Measurements from ENCODE around the gene PGLYRP1. TPM values are rescaled to one million over a fixed set of nuclear protein-coding genes. Genes with fewer than 3 reads are reported as not detected.

Gene PGLYRP1
- total RNA-seq, 1 donor from 2014 or later: not detected

GRCh38 chr19:46019270-46019669, 3.6 kb downstream of the PGLYRP1 start:
- Histone ChIP-seq H3K4me3 (no peak overlapping the region), H3K27ac (no peak overlapping the region), H3K27me3 (no peaks in the 10 kb centered on the region), H3K9me3 (no peaks in the 10 kb centered on the region), H3K4me1 (peaks cover 23% of the 10 kb centered on the region), H3K36me3 (no peaks in the 10 kb centered on the region)
- intact Hi-C loops (cut with DNase I): loop anchor here (10.0 kb wide), 2 partner anchors 144 to 204 kb away; partner anchors contain the start of gene RSPH6A
- TF ChIP-seq POLR2A (IDR thresholded peaks at IDR 0.05) (no peak), POLR2AphosphoS5 (IDR thresholded peaks at IDR 0.05; ENCODE audit: insufficient read depth in 1 of 2, low read depth in 1 of 2) (no peak), CTCF (IDR thresholded peaks at IDR 0.05) (no peak)
- no peak for DNase-seq (ENCODE audit: extremely low spot score in 2 of 2)

DNA sequence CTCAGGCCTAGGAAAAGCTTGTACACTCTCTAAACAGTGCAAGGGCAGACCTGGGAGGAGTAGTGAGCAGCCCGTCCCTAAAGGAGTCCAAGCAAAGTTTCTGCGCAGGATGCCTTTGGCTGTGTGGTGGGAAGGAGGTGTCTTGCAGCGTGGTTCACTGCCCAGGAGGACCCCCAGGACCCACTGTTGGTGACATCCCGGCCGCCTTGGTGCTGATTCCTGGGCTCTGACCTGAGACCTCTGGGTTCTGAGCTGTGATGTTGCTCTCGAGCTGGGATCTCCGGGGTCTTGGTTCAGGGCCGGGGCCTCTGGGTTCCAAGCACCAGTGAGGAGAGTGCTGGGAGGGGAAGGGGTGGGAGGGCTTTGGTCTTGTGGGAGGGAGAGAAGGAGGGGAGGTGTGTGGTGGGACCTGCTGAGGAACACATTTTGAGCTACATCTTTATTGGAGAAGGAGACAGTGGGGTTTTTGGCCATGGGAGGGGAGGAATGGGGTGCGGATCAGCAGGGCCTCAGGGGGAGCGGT, 4.1 kb downstream of the PGLYRP1 start:
- no peak overlapping the region for H3K27ac ChIP-seq
- TF ChIP-seq POLR2AphosphoS5 (IDR thresholded peaks at IDR 0.05; ENCODE audit: insufficient read depth in 1 of 2, low read depth in 1 of 2): no peak
- TF ChIP-seq CTCF (IDR thresholded peaks at IDR 0.05): no peak
- no peak for TF ChIP-seq POLR2A (IDR thresholded peaks at IDR 0.05)
- intact Hi-C loops (cut with DNase I): loop anchor here (10.0 kb wide), 2 partner anchors 144 to 204 kb away; partner anchors contain the start of gene RSPH6A
- H3K27me3 ChIP-seq: no peaks in the 10 kb centered on the region
- DNase-seq (ENCODE audit: extremely low spot score in 2 of 2): no peak
- peaks cover 23% of the 10 kb centered on the region for H3K4me1 ChIP-seq
- H3K9me3 ChIP-seq: no peaks in the 10 kb centered on the region
- H3K4me3 ChIP-seq: no peak overlapping the region
- no peaks in the 10 kb centered on the region for H3K36me3 ChIP-seq

- H3K4me3 ChIP-seq: no peak overlapping the region
- H3K27me3 ChIP-seq: no peaks in the 10 kb centered on the region
- no peak overlapping the region for H3K27ac ChIP-seq
- DNase-seq (ENCODE audit: extremely low spot score in 2 of 2): no peak
- H3K4me1 ChIP-seq: peaks cover 23% of the 10 kb centered on the region
- no peaks in the 10 kb centered on the region for H3K9me3 ChIP-seq
- intact Hi-C loops (cut with DNase I): loop anchor here (10.0 kb wide), 2 partner anchors 143 to 203 kb away; partner anchors contain the start of gene RSPH6A
- no peaks in the 10 kb centered on the region for H3K36me3 ChIP-seq
- no peak for TF ChIP-seq POLR2A (IDR thresholded peaks at IDR 0.05)
- TF ChIP-seq CTCF (IDR thresholded peaks at IDR 0.05): no peak
- no peak for TF ChIP-seq POLR2AphosphoS5 (IDR thresholded peaks at IDR 0.05; ENCODE audit: insufficient read depth in 1 of 2, low read depth in 1 of 2)
Measured at GRCh38 chr19:46017874-46018675, 4.8 kb downstream of the PGLYRP1 start.

DNA sequence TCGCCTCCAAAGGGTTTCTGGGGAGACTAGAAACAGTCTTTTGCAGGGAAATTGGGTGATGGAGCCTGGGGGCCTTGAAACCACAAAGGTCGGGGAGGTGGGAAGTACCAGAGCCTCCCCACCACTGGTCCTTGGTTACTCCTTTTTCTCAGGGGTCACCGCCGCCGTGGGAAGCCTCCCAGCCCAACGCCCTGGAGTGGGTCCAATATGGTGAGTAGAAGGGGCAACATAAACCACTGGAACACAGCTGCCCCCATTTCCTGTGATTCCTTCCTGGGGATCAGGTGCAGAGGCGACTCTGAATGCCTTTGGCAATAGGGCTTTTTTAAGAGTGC, 5.8 kb downstream of the PGLYRP1 start:
- TF ChIP-seq POLR2A (IDR thresholded peaks at IDR 0.05): no peak
- peak in 1 of 3 experiments; percentile 3 for TF ChIP-seq CTCF (IDR thresholded peaks at IDR 0.05)
- Histone ChIP-seq H3K36me3 (no peaks in the 10 kb centered on the region), H3K9me3 (no peaks in the 10 kb centered on the region), H3K4me3 (peak overlapping the region in 1 of 2 donors; percentile 67), H3K4me1 (peaks cover 23% of the 10 kb centered on the region), H3K27me3 (no peaks in the 10 kb centered on the region), H3K27ac (peak overlapping the region; percentile 23)
- intact Hi-C loops (cut with DNase I): loop anchor here (10.0 kb wide), 2 partner anchors 142 to 202 kb away; partner anchors contain the start of gene RSPH6A
- DNase-seq (ENCODE audit: extremely low spot score in 2 of 2): no peak

All from vagina (tissue), 2 donors.